SK-N-SH (cell line): ENCODE results near the gene PRKAG1. TPM values are rescaled to one million over a fixed set of nuclear protein-coding genes. Genes with fewer than 3 reads are reported as not detected.

Experiments
- CTCF ChIA-PET: fragments of 300-600, 350-600 bp; formaldehyde crosslinking; extraction: SDS; loops from one replicate; lab custom pipeline; 2021; lab: Yijun Ruan, JAX
- POLR2A ChIA-PET: fragments of 350-600 bp; sonication (Branson Sonifier 250); formaldehyde crosslinking; extraction: SDS; loops from one replicate; lab custom pipeline; 2020; ENCODE audit warnings: antibody characterized with exemption, inconsistent platforms; lab: Yijun Ruan, JAX
- DNase-seq: peaks from one replicate; pipeline ENCODE4 v3.0.0; 2012
- H2AFZ ChIP-seq: fragments of 200-600 bp; sonication (generic); 2 replicates; pipeline ENCODE4 v1.8.1; 2016; ENCODE audit warnings: antibody characterized with exemption, mild to moderate bottlenecking, low read depth
- H3F3A ChIP-seq: fragments of 200-600 bp; sonication (generic); replicated peaks from 2 replicates; pipeline ENCODE3; 2016; ENCODE audit warnings: antibody characterized with exemption, mild to moderate bottlenecking; ENCODE audit not compliant: insufficient read depth
- H3K27ac ChIP-seq, 2 experiments: fragments of 200-500 bp in 1 of 2; fragments of 200-600 bp in 1 of 2; sonication (Bioruptor generic) in 1 of 2; sonication (generic), shearing (Covaris generic) in 1 of 2; 2 replicates each; pipeline versions ENCODE4 v1.5.1 to v1.6.1; 2014 to 2016; ENCODE audit warnings: low read depth in 2 of 2, inconsistent platforms in 1 of 2, low read length in 1 of 2, mild to moderate bottlenecking in 1 of 2, mixed read lengths in 1 of 2
- H3K27me3 ChIP-seq: fragments of 200-600 bp; sonication (generic), shearing (Covaris generic); 2 replicates; pipeline ENCODE4 v1.6.1; 2016; ENCODE audit warnings: mixed run types; ENCODE audit not compliant: insufficient read depth
- H3K36me3 ChIP-seq, 2 experiments: fragments of 200-500 bp in 1 of 2; fragments of 200-600 bp in 1 of 2; sonication (Bioruptor generic) in 1 of 2; sonication (generic) in 1 of 2; replicated peaks in 1 of 2; 2 replicates each; pipeline versions ENCODE3 to v1.5.1; 2014 to 2016; ENCODE audit warnings: low read length in 1 of 2, mild to moderate bottlenecking in 1 of 2; ENCODE audit not compliant: insufficient read depth in 2 of 2, control insufficient read depth in 1 of 2
- H3K4me1 ChIP-seq, 2 experiments: fragments of 200-500 bp in 1 of 2; fragments of 200-600 bp in 1 of 2; sonication (Bioruptor generic) in 1 of 2; sonication (generic), shearing (Covaris generic) in 1 of 2; 2 replicates each; pipeline versions ENCODE4 v1.5.1 to v1.6.1; 2014 to 2016; ENCODE audit warnings: low read depth in 1 of 2, low read length in 1 of 2, mixed run types in 1 of 2; ENCODE audit not compliant: insufficient read depth in 2 of 2, control insufficient read depth in 1 of 2
- H3K4me2 ChIP-seq: fragments of 200-600 bp; sonication (generic), shearing (Covaris generic); 2 replicates; pipeline ENCODE4 v1.6.1; 2017; ENCODE audit warnings: mixed run types
- H3K4me3 ChIP-seq, 2 experiments: fragments of 200-500 bp in 1 of 2; fragments of 200-600 bp in 1 of 2; sonication (Bioruptor generic) in 1 of 2; sonication (generic), shearing (Covaris generic) in 1 of 2; 2 replicates each; pipeline versions ENCODE4 v1.5.1 to v1.8.1; 2014 to 2016; ENCODE audit warnings: low read depth in 2 of 2, inconsistent platforms in 1 of 2, low read length in 1 of 2, mild to moderate bottlenecking in 1 of 2, mixed read lengths in 1 of 2, moderate library complexity in 1 of 2
- H3K79me2 ChIP-seq: fragments of 200-600 bp; sonication (generic); 2 replicates; pipeline ENCODE4 v1.8.1; 2017; ENCODE audit warnings: mild to moderate bottlenecking; ENCODE audit not compliant: insufficient read depth
- H3K9ac ChIP-seq: fragments of 200-600 bp; sonication (generic); 2 replicates; pipeline ENCODE4 v1.6.1; 2017; ENCODE audit warnings: mixed run types
- H3K9me2 ChIP-seq: fragments of 200-600 bp; sonication (generic); 2 replicates; pipeline ENCODE4 v1.6.1; 2017; ENCODE audit warnings: mixed run types
- H3K9me3 ChIP-seq: fragments of 200-600 bp; sonication (generic); 2 replicates; pipeline ENCODE4 v1.6.1; 2017; ENCODE audit warnings: mixed run types, mild to moderate bottlenecking, moderate library complexity
- H4K20me1 ChIP-seq: fragments of 200-600 bp; sonication (generic); 2 replicates; pipeline ENCODE4 v1.6.1; 2017; ENCODE audit warnings: mild to moderate bottlenecking, mixed run types; ENCODE audit not compliant: insufficient read depth
- CHD2 ChIP-seq: fragments of 150-350 bp; IDR thresholded peaks from 2 replicates; pipeline ENCODE4 v1.6.1; 2018; ENCODE audit warnings: low read length; ENCODE audit not compliant: partially characterized antibody
- ELF1 ChIP-seq: IDR thresholded peaks from 2 replicates; pipeline ENCODE4 v1.4.0; 2012
- EZH2phosphoT487 ChIP-seq: fragments of 200-600 bp; sonication (generic); IDR thresholded peaks from 2 replicates; pipeline ENCODE4 v1.6.1; 2017; ENCODE audit warnings: low read depth, mixed run types, mild to moderate bottlenecking, antibody characterized with exemption, moderate library complexity, borderline replicate concordance
- FOSL2 ChIP-seq: IDR thresholded peaks from 2 replicates; pipeline ENCODE4 v1.4.0; 2012; ENCODE audit warnings: low read depth, mild to moderate bottlenecking, moderate library complexity, borderline replicate concordance
- FOXJ3 ChIP-seq: sonication (generic); formaldehyde crosslinking; IDR thresholded peaks from 2 replicates; pipeline ENCODE4 v1.5.1; 2020; ENCODE audit warnings: mild to moderate bottlenecking, missing genetic modification reagents
- FOXM1 ChIP-seq: IDR thresholded peaks from 2 replicates; pipeline ENCODE4 v1.4.0; 2012; ENCODE audit warnings: low read depth, mild to moderate bottlenecking
- GABPA ChIP-seq: IDR thresholded peaks from 2 replicates; pipeline ENCODE4 v1.4.0; 2012; ENCODE audit warnings: low read depth, mild to moderate bottlenecking
- GATA2 ChIP-seq: sonication (generic); formaldehyde crosslinking; IDR thresholded peaks from 2 replicates; pipeline ENCODE4 v1.5.0; 2020; ENCODE audit warnings: mild to moderate bottlenecking, missing genetic modification reagents
- MAX ChIP-seq: IDR thresholded peaks from 2 replicates; pipeline ENCODE4 v1.4.0; 2012; ENCODE audit warnings: low read depth
- MXI1 ChIP-seq: IDR thresholded peaks from 2 replicates; pipeline ENCODE4 v1.6.1; 2012; ENCODE audit warnings: mild to moderate bottlenecking, low read depth, low read length, improper control_type of control experiment
- NFIC ChIP-seq: IDR thresholded peaks from 2 replicates; pipeline ENCODE4 v1.4.0; 2012; ENCODE audit warnings: borderline replicate concordance
- PBX3 ChIP-seq: IDR thresholded peaks from 2 replicates; pipeline ENCODE4; 2012
- POLR2AphosphoS5 ChIP-seq: IDR thresholded peaks from 2 replicates; pipeline ENCODE4 v1.6.1; 2012; ENCODE audit warnings: low read depth, low read length
- RAD21 ChIP-seq: IDR thresholded peaks from 2 replicates; pipeline ENCODE4 v1.6.1; 2012; ENCODE audit warnings: mild to moderate bottlenecking, low read length
- RCOR1 ChIP-seq: fragments of 150-350 bp; IDR thresholded peaks from 2 replicates; pipeline ENCODE4 v1.6.1; 2017; ENCODE audit warnings: antibody characterized with exemption, low read length
- RXRA ChIP-seq: IDR thresholded peaks from 2 replicates; pipeline ENCODE4 v1.4.0; 2012; ENCODE audit warnings: low read depth, mild to moderate bottlenecking, borderline replicate concordance
- SIN3A ChIP-seq: IDR thresholded peaks from 2 replicates; pipeline ENCODE4 v1.6.1; 2012; ENCODE audit warnings: low read depth, mild to moderate bottlenecking, low read length, moderate library complexity, borderline replicate concordance
- TAF1 ChIP-seq: IDR thresholded peaks from 2 replicates; pipeline ENCODE4 v1.6.1; 2012; ENCODE audit warnings: low read depth, mild to moderate bottlenecking, low read length, moderate library complexity, borderline replicate concordance
- USF1 ChIP-seq: IDR thresholded peaks from 2 replicates; pipeline ENCODE4 v1.4.0; 2012; ENCODE audit warnings: low read depth, borderline replicate concordance
- ZBTB33 ChIP-seq: IDR thresholded peaks from 2 replicates; pipeline ENCODE4 v1.4.0; 2012; ENCODE audit warnings: low read depth, borderline replicate concordance
- WGBS: methylation state at CpG from one replicate; pipeline ENCODE4 v1.1.6; 2017; ENCODE audit warnings: low lambda C conversion rate; 5-methylcytosine and 5-hydroxymethylcytosine counted together
- polyA plus RNA-seq, 3 experiments: library from polyadenylated mRNA; depleted of rRNA; stranded (reverse); fragments of >200 nt; gene quantifications; 2 replicates each; pipeline ENCODE4 v1.2.3, GENCODE V29; 2012

Gene PRKAG1
- polyA plus RNA-seq, 1 of the 3 experiments (the other 2 are of a cell fraction), result 75.1 TPM

- H4K20me1 ChIP-seq, result peaks cover 33% of the 10 kb centered on the region
- H3K9me2 ChIP-seq, result no peaks in the 10 kb centered on the region
- peak overlapping the region; percentile 70 for H3K4me2 ChIP-seq
- H3K79me2 ChIP-seq, result peaks cover 43% of the 10 kb centered on the region
- TF ChIP-seq FOXM1 (no peak), FOXJ3 (CRISPR knock-in tag) (no peak), FOSL2 (no peak), NFIC (no peak), GATA2 (CRISPR knock-in tag) (no peak), MXI1 (no peak), PBX3 (no peak), RXRA (no peak), RAD21 (no peak)
- peak overlapping the region; percentile 83 to 96 for H3K4me3 ChIP-seq
- H3K9ac ChIP-seq, result peak overlapping the region; percentile 92
- no peaks in the 10 kb centered on the region; the same call in 1 of the 2 replicates for H3K27me3 ChIP-seq
- peaks cover 7 to 14% of the 10 kb centered on the region in 2 experiments; a peak in 3 of 4 replicates for H3K4me1 ChIP-seq
- H2AFZ ChIP-seq, result peak overlapping the region; percentile 81
- H3K27ac ChIP-seq, result peak overlapping the region; percentile 50 to 87
- peaks cover 19 to 27% of the 10 kb centered on the region in 2 experiments for H3K36me3 ChIP-seq
- no peak for DNase-seq
- peaks cover 11% of the 10 kb centered on the region for H3F3A ChIP-seq
- 68% methylated on average over 3 of the region's 3 CpGs for WGBS
- ChIA-PET POLR2A (interaction anchor here (1.1 to 1.4 kb wide), 3 partner anchors 67 to 173 kb away, joined by 4 to 5 read pairs (median 4); partner anchors contain the start of genes RND1 and TUBA1B), CTCF (interaction anchor here (0.8 to 5.5 kb wide), 12 partner anchors 12 to 152 kb away, joined by 3 to 52 read pairs (median 6); partner anchors contain the start of genes DDN, WNT1 and WNT10B)
- H3K9me3 ChIP-seq, result no peaks in the 10 kb centered on the region
Observed at GRCh38 chr12:48958049-48958388, 60.6 kb downstream of the PRKAG1 start.

- peak within 1 kb of the TSS; percentile 92 for H3K9ac ChIP-seq
- 1% methylated on average over 45 of the region's 58 CpGs for WGBS
- H3K4me2 ChIP-seq, result peak within 1 kb of the TSS; percentile 70
- TF ChIP-seq ELF1 (peak; percentile 56; the same call in 1 of the 2 replicates), TAF1 (peak; percentile 78), RCOR1 (no peak), RAD21 (no peak), ZBTB33 (peak; percentile 100), USF1 (no peak), CHD2 (peak; percentile 100), RXRA (no peak), EZH2phosphoT487 (no peak), FOSL2 (no peak), GABPA (peak; percentile 65), FOXM1 (no peak), SIN3A (peak; percentile 100), MAX (peak; percentile 38; the same call in 1 of the 2 replicates), FOXJ3 (CRISPR knock-in tag) (no peak), POLR2AphosphoS5 (peak; percentile 71)
- peak within 1 kb of the TSS; percentile 87 to 90 for H3K27ac ChIP-seq
- peaks cover 49% of the 10 kb centered on the region for H3K79me2 ChIP-seq
- peaks cover 11% of the 10 kb centered on the region for H3F3A ChIP-seq
- H3K4me1 ChIP-seq, result peaks cover 7 to 16% of the 10 kb centered on the region in 2 experiments; a peak in 3 of 4 replicates
- H4K20me1 ChIP-seq, result peaks cover 39% of the 10 kb centered on the region
- no peaks in the 10 kb centered on the region for H3K9me2 ChIP-seq
- H3K4me3 ChIP-seq, result peak within 1 kb of the TSS; percentile 83 to 96
- DNase-seq, result peak; percentile 98
- peak within 1 kb of the TSS; percentile 81 for H2AFZ ChIP-seq
- ChIA-PET CTCF (interaction anchor here (0.6 to 5.5 kb wide), 18 partner anchors 9 to 153 kb away, joined by 3 to 52 read pairs (median 4); partner anchors contain the start of genes DDN, WNT1 and WNT10B), POLR2A (interaction anchor here (0.9 to 1.4 kb wide), 6 partner anchors 42 to 173 kb away, joined by 3 to 5 read pairs (median 4); partner anchors contain the start of genes PRKAG1, RHEBL1, RND1 and TUBA1B)
- no peaks in the 10 kb centered on the region; the same call in 1 of the 2 replicates for H3K27me3 ChIP-seq
- peaks cover 25 to 32% of the 10 kb centered on the region in 2 experiments for H3K36me3 ChIP-seq
- H3K9me3 ChIP-seq, result no peaks in the 10 kb centered on the region
Observed at GRCh38 chr12:48957141-48958048, 61.2 kb downstream of the PRKAG1 start, which contains the start of gene ARF3. TSS of gene ARF3 (minus strand) at chr12:48957487. CDS start at chr12:48941095, 16,392 bp downstream.
